K562 (cell line): ENCODE data around the gene ZCCHC24. TPM values are rescaled to one million over a fixed set of nuclear protein-coding genes. Genes with fewer than 3 reads are reported as not detected.
A peak's percentile ranks its signal among the peaks of the same experiment; 100 is the strongest.

Source experiments
- ATAC-seq: fragments of 200-7000 bp; cut with Tn5 transposase; 3 replicates; pipeline ENCODE4 v1.9.1; 2020; ENCODE audit warnings: moderate library complexity
- BruUV-seq: library from RNA; stranded (reverse); fragments of 400-500 nt; replicated peaks from 2 replicates; lab custom pipeline; 2021; lab: Mats Ljungman, UMichigan
- CTCF ChIA-PET: fragments of 300-600 bp; formaldehyde crosslinking; extraction: SDS; loops from one replicate; lab custom pipeline; 2021; ENCODE audit warnings: low intra/inter-chr PET ratio; lab: Yijun Ruan, JAX
- POLR2A ChIA-PET: fragments of 300-600, 350-650 bp; sonication (Branson Sonifier 250); formaldehyde crosslinking; extraction: SDS; loops from one replicate; lab custom pipeline; 2021; ENCODE audit warnings: antibody characterized with exemption, inconsistent platforms; lab: Yijun Ruan, JAX
- DNase-seq, 4 experiments: peaks; one replicate each; pipeline versions ENCODE4 v3.0.0 to v3.0.0-alpha.2; 2011 to 2018; ENCODE audit warnings: low spot score in 3 of 4, mixed read lengths in 3 of 4; ENCODE audit errors: extremely low read depth in 1 of 4
- FAIRE-seq: peaks from 2 replicates; lab custom pipeline; 2011; peaks lifted over from hg19 to GRCh38; lab: Jason Lieb, UNC
- H2AFZ ChIP-seq: 2 replicates; pipeline ENCODE4 v1.6.0; 2011; ENCODE audit warnings: low read depth, low read length, control low read depth, inconsistent platforms
- H3K27ac ChIP-seq: fragments of 200-600 bp; 3 replicates; pipeline ENCODE4 v1.8.0; 2011; ENCODE audit warnings: low read depth, mild to moderate bottlenecking, control low read depth, inconsistent platforms, low read length, moderate library complexity, mixed read lengths; ENCODE audit errors: extremely low read depth
- H3K27me3 ChIP-seq, 2 experiments: fragments of 300-600 bp in 1 of 2; 2 replicates in 1 of 2; 3 replicates in 1 of 2; pipeline versions ENCODE4 v1.6.0 to v1.8.0; 2011; ENCODE audit warnings: inconsistent platforms in 2 of 2, low read length in 2 of 2, mild to moderate bottlenecking in 1 of 2, mixed read lengths in 1 of 2, moderate library complexity in 1 of 2; ENCODE audit not compliant: control insufficient read depth in 2 of 2, insufficient read depth in 2 of 2
- H3K36me3 ChIP-seq: fragments of 300-600 bp; 3 replicates; pipeline ENCODE4 v1.8.0; 2011; ENCODE audit warnings: mild to moderate bottlenecking, low read length, inconsistent platforms; ENCODE audit not compliant: control insufficient read depth, insufficient read depth
- H3K4me1 ChIP-seq, 2 experiments: fragments of 200-600 bp in 1 of 2; replicated peaks in 1 of 2; 2 replicates in 1 of 2; 3 replicates in 1 of 2; pipeline versions ENCODE4 v1.5.1 to v1.8.0; 2011; ENCODE audit warnings: inconsistent platforms in 2 of 2, low read length in 2 of 2, mild to moderate bottlenecking in 1 of 2, mixed read lengths in 1 of 2, moderate library complexity in 1 of 2; ENCODE audit not compliant: control insufficient read depth in 2 of 2, insufficient read depth in 2 of 2
- H3K4me2 ChIP-seq: 2 replicates; pipeline ENCODE4 v1.6.1; 2011; ENCODE audit warnings: low read length, control low read depth, inconsistent platforms, mixed read lengths; ENCODE audit not compliant: insufficient read depth
- H3K4me3 ChIP-seq: fragments of 200-600 bp; sonication (generic), shearing (Covaris generic); 2 replicates; pipeline ENCODE4 v1.5.1; 2016; ENCODE audit warnings: control low read depth, inconsistent platforms
- H3K79me2 ChIP-seq: fragments of 200-600 bp; 3 replicates; pipeline ENCODE4 v1.8.0; 2011; ENCODE audit warnings: low read length, inconsistent platforms; ENCODE audit not compliant: control insufficient read depth, insufficient read depth
- H3K9ac ChIP-seq, 2 experiments: 2 replicates each; pipeline versions ENCODE4 v1.6.0 to v1.6.1; 2011; ENCODE audit warnings: low read depth in 2 of 2, low read length in 2 of 2, control low read depth in 1 of 2, inconsistent platforms in 1 of 2, mild to moderate bottlenecking in 1 of 2, mixed read lengths in 1 of 2; ENCODE audit not compliant: insufficient read depth in 1 of 2
- H3K9me1 ChIP-seq: one replicate; pipeline ENCODE4 v1.6.0; 2011; ENCODE audit warnings: inconsistent platforms, mild to moderate bottlenecking, low read length, moderate library complexity; ENCODE audit not compliant: control insufficient read depth, insufficient read depth
- H3K9me3 ChIP-seq: replicated peaks from 2 replicates; pipeline ENCODE4 v1.5.1; 2011; ENCODE audit warnings: low read depth, low read length, inconsistent platforms; ENCODE audit not compliant: control insufficient read depth, insufficient read depth
- H4K20me1 ChIP-seq: replicated peaks from 2 replicates; pipeline ENCODE4 v1.6.1; 2011; ENCODE audit warnings: low read length, inconsistent platforms, mixed read lengths; ENCODE audit not compliant: control insufficient read depth, insufficient read depth
- CBFB ChIP-seq: sonication (generic); formaldehyde crosslinking; IDR thresholded peaks from 2 replicates; pipeline ENCODE4 v1.4.0; 2020; ENCODE audit warnings: mild to moderate bottlenecking, missing genetic modification reagents
- MEIS2 ChIP-seq: fragments of 450-650 bp; IDR thresholded peaks from 2 replicates; pipeline ENCODE4 v1.6.1; 2014; ENCODE audit warnings: mild to moderate bottlenecking; ENCODE audit not compliant: partially characterized antibody
- STAG1 ChIP-seq: sonication (generic); formaldehyde crosslinking; IDR thresholded peaks from 2 replicates; pipeline ENCODE4 v1.5.0; 2020; ENCODE audit warnings: missing genetic modification reagents, borderline replicate concordance
- WGBS: fragments of 100-300 bp; shearing (Covaris generic); methylation state at CpG from one replicate; pipeline ENCODE4 v1.1.6; 2016; ENCODE audit warnings: low coverage, mixed read lengths; ENCODE audit not compliant: insufficient coverage; ENCODE audit errors: missing lambda C conversion rate; 5-methylcytosine and 5-hydroxymethylcytosine counted together
- in situ Hi-C: fragments of 300-500 bp; cut with MboI; formaldehyde crosslinking; loops from 4 replicates; pipeline ENCODE4 v1.15.0; 2018; ENCODE audit warnings: inconsistent platforms, mixed read lengths
- intact Hi-C: fragments of 100-400 bp; cut with micrococcal nuclease; formaldehyde crosslinking; loops from 2 replicates; pipeline ENCODE4 v1.14.2; 2022
- polyA plus RNA-seq, 8 experiments: library from polyadenylated mRNA; depleted of rRNA in 4 of 8; stranded (reverse) in 5 of 8; unstranded in 3 of 8; fragments of >200 nt; fragmentation: Nextera tagmentation in 2 of 8; fragmentation: Illumina TruSeq in 1 of 8; extraction: Ambion mirVana in 2 of 8; extraction: Trizol in 1 of 8; gene quantifications; 2 replicates each; pipeline versions ENCODE4 v1.2.1 to v1.2.3, GENCODE V29; 2011 to 2014; ENCODE audit warnings: inconsistent platforms in 1 of 8, missing spikeins in 1 of 8
- total RNA-seq, 7 experiments: library from RNA; depleted of rRNA in 6 of 7; stranded (reverse); fragments of >200 nt in 6 of 7; fragmentation: Illumina TruSeq in 2 of 7; extraction: Trizol in 2 of 7; gene quantifications; 2 replicates each; pipeline versions ENCODE4 v1.2.1 to v1.2.3, GENCODE V29; 2011 to 2021; ENCODE audit warnings: low replicate concordance in 1 of 7

The ZCCHC24 gene
- total and polyA plus RNA-seq, 9 of the 15 experiments (the other 6 are each of a cell fraction or from before 2014, with no cell fraction given): 0.84 to 11.0 (median 4.6) TPM

- no peak for ATAC-seq
- H3K36me3 ChIP-seq: no peaks in the 10 kb centered on the region
- no TSS peak for BruUV-seq
- no peak for DNase-seq
- H4K20me1 ChIP-seq: no peaks in the 10 kb centered on the region
- intact Hi-C loops: no loop called here
- no peak overlapping the region for H3K9ac ChIP-seq
- no peaks in the 10 kb centered on the region for H3K79me2 ChIP-seq
- WGBS: 76% methylated on average over 34 of the region's 36 CpGs
- TF ChIP-seq CBFB (CRISPR knock-in tag) (0 out of 2 replicates have a peak, but pooled peaks have one; percentile 8), MEIS2 (no peak), STAG1 (CRISPR knock-in tag) (peak; percentile 34; the same call in 1 of the 2 replicates)
- TF ChIP-seq, all 486 proteins: peak for 2
- Histone ChIP-seq H3K4me3 (no peak overlapping the region), H3K9me3 (no peaks in the 10 kb centered on the region; the same call in 1 of the 2 replicates), H3K27ac (no peak overlapping the region), H3K4me1 (peaks cover 11 to 25% of the 10 kb centered on the region in 2 experiments; a peak in 4 of 5 replicates), H3K9me1 (no peaks in the 10 kb centered on the region), H3K27me3 (peaks cover 0 to 26% of the 10 kb centered on the region in 2 experiments; a peak in 3 of 5 replicates), H3K4me2 (no peak overlapping the region), H2AFZ (no peak overlapping the region)
- ChIA-PET POLR2A (no interaction called here), CTCF (no interaction called here)
- in situ Hi-C loops: no loop called here
- no peak for FAIRE-seq
These were observed 67.7 kb downstream of the ZCCHC24 start for GRCh38 chr10:79377557-79378382.
